OCI-LY3 (cell line): Measurements from ENCODE around the gene NAV2.

ENCODE experiments used
- H2AFZ ChIP-seq: fragments of 200-600, 300-600 bp; shearing (Covaris generic); 2 replicates; pipeline ENCODE4 v1.6.0; 2014; ENCODE audit warnings: antibody characterized with exemption, low read depth, low read length
- H3K27ac ChIP-seq: fragments of 200-600, 300-600 bp; sonication (generic); 2 replicates; pipeline ENCODE4 v1.5.1; 2014; ENCODE audit warnings: mild to moderate bottlenecking, low read length, moderate library complexity, mixed read lengths
- H3K27me3 ChIP-seq: fragments of 200-600, 300-600 bp; sonication (generic); 2 replicates; pipeline ENCODE4 v1.6.1; 2014; ENCODE audit warnings: low read depth, low read length, mixed read lengths
- H3K36me3 ChIP-seq: fragments of 200-600, 300-600 bp; sonication (generic); replicated peaks from 2 replicates; pipeline ENCODE3; 2014; ENCODE audit warnings: low read depth, low read length, mixed read lengths
- H3K4me1 ChIP-seq: fragments of 300-600, 200-600 bp; sonication (generic); 2 replicates; pipeline ENCODE4 v1.6.1; 2014; ENCODE audit warnings: low read length, mixed read lengths
- H3K4me2 ChIP-seq: fragments of 200-600, 300-600 bp; sonication (generic); 2 replicates; pipeline ENCODE4 v1.6.1; 2014; ENCODE audit warnings: low read length, mixed read lengths
- H3K4me3 ChIP-seq: fragments of 300-600, 200-600 bp; sonication (generic); 2 replicates; pipeline ENCODE4 v1.5.1; 2014; ENCODE audit warnings: antibody characterized with exemption, mild to moderate bottlenecking, low read length, moderate library complexity
- H3K79me2 ChIP-seq: fragments of 300-600, 200-600 bp; shearing (Covaris generic); 2 replicates; pipeline ENCODE4 v1.6.1; 2014; ENCODE audit warnings: mild to moderate bottlenecking, low read length, mixed read lengths
- H3K9ac ChIP-seq: fragments of 300-600, 200-600 bp; shearing (Covaris generic); 2 replicates; pipeline ENCODE4 v1.6.0; 2014; ENCODE audit warnings: mild to moderate bottlenecking, low read length, moderate library complexity
- H3K9me3 ChIP-seq: fragments of 200-600, 300-600 bp; shearing (Covaris generic); 2 replicates; pipeline ENCODE4 v1.6.1; 2014; ENCODE audit warnings: low read length, mixed read lengths; ENCODE audit not compliant: insufficient read depth
- H4K20me1 ChIP-seq: fragments of 200-600, 300-600 bp; sonication (generic); 2 replicates; pipeline ENCODE4 v1.6.1; 2016; ENCODE audit warnings: low read length, mixed read lengths; ENCODE audit not compliant: insufficient read depth
- EZH2phosphoT487 ChIP-seq: fragments of 200-600 bp; shearing (Covaris generic); IDR thresholded peaks from 2 replicates; pipeline ENCODE4 v1.6.1; 2018; ENCODE audit warnings: antibody characterized with exemption, mixed run types, low read depth
- TF ChIP-seq, protein P1 (sequence below): fragments of 200-600, 300-600 bp; sonication (generic); IDR thresholded peaks from 2 replicates; pipeline ENCODE4 v1.5.1; 2014; ENCODE audit warnings: antibody characterized with exemption, low read length, low read depth

NAV2 gene

DNA sequence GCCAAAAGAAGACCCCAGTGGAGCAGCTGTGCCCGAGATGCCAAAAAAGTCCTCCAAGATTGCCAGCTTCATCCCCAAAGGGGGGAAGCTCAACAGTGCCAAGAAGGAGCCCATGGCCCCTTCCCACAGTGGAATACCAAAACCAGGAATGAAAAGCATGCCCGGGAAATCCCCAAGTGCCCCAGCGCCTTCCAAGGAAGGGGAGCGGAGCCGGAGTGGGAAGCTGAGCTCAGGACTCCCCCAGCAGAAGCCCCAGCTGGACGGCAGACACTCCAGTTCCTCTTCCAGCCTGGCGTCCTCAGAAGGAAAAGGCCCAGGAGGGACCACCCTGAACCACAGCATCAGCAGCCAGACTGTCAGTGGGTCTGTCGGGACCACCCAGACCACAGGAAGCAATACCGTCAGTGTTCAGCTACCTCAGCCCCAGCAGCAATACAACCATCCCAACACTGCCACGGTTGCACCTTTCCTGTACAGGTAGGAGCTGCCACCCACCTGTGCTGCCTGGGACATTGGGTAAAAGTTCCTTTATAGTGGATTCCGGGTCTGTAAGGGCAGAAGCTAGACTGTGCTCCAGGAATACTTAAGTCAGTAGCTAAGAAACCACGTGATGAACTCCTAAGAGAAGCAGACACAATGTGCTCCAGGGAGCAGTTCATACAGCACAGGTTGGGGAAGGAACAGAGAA, 221.3 kb downstream of the NAV2 start:
- H3K36me3 ChIP-seq: no peaks in the 10 kb centered on the region
- no peak overlapping the region for H3K27ac ChIP-seq
- H4K20me1 ChIP-seq: no peaks in the 10 kb centered on the region; the same call in 1 of the 2 replicates
- TF ChIP-seq EZH2phosphoT487: no peak
- TF ChIP-seq, protein P1, sequence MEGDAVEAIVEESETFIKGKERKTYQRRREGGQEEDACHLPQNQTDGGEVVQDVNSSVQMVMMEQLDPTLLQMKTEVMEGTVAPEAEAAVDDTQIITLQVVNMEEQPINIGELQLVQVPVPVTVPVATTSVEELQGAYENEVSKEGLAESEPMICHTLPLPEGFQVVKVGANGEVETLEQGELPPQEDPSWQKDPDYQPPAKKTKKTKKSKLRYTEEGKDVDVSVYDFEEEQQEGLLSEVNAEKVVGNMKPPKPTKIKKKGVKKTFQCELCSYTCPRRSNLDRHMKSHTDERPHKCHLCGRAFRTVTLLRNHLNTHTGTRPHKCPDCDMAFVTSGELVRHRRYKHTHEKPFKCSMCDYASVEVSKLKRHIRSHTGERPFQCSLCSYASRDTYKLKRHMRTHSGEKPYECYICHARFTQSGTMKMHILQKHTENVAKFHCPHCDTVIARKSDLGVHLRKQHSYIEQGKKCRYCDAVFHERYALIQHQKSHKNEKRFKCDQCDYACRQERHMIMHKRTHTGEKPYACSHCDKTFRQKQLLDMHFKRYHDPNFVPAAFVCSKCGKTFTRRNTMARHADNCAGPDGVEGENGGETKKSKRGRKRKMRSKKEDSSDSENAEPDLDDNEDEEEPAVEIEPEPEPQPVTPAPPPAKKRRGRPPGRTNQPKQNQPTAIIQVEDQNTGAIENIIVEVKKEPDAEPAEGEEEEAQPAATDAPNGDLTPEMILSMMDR: no peak
- no peak overlapping the region for H3K4me3 ChIP-seq
- no peak overlapping the region for H3K9ac ChIP-seq
- no peaks in the 10 kb centered on the region for H3K79me2 ChIP-seq
- no peak overlapping the region for H2AFZ ChIP-seq
- H3K4me1 ChIP-seq: peaks cover 6% of the 10 kb centered on the region
- peaks cover 55% of the 10 kb centered on the region for H3K27me3 ChIP-seq
- H3K9me3 ChIP-seq: no peaks in the 10 kb centered on the region
- H3K4me2 ChIP-seq: no peak overlapping the region

DNA sequence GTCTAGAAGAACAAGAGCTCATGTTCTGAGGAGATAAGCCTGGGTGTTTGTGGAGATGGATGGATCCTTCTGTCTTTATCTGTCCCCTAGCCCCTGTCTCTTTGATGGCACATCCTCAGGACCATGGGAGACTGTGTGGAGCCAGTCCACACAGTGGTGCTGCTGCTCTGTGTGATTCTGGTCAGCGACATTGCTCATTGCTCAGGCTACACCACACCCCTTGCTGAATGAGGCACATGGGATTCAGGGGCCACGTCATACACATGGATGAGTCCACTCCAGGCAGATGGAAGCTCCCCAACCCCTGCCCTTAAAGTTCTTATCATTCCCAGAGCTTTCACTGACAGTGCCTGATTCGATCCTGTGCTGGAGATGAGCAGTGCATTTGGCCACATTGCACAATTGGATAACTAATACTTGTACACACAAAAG, 222.2 kb downstream of the NAV2 start:
- no peaks in the 10 kb centered on the region; the same call in 1 of the 2 replicates for H4K20me1 ChIP-seq
- H3K4me2 ChIP-seq: no peak overlapping the region
- no peak overlapping the region for H3K4me3 ChIP-seq
- no peak overlapping the region for H2AFZ ChIP-seq
- no peaks in the 10 kb centered on the region for H3K9me3 ChIP-seq
- H3K79me2 ChIP-seq: no peaks in the 10 kb centered on the region
- TF ChIP-seq, protein P1: no peak
- no peak for TF ChIP-seq EZH2phosphoT487
- H3K4me1 ChIP-seq: peaks cover 13% of the 10 kb centered on the region
- no peak overlapping the region for H3K27ac ChIP-seq
- H3K36me3 ChIP-seq: no peaks in the 10 kb centered on the region
- peaks cover 46% of the 10 kb centered on the region for H3K27me3 ChIP-seq
- no peak overlapping the region for H3K9ac ChIP-seq

DNA sequence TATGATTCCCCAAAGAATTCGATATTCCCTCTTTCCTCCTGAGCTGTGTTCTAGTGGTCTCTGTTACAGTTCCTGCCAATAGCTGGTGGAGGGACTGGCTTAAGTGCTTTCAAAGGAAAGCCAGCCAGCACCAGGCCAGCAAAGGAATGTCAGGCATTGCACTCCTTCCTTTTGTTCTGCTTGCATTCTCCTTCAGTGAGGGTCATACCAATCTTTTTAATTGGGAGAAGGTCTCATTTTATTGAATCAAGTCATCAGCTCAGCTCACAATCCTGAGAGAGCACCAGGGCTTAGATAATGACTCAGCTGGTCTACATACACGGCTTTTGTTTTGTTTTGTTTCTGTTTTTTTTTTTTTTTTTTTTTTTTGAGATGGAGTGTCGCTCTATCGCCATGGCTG, 222.9 kb downstream of the NAV2 start:
- no peak overlapping the region for H3K9ac ChIP-seq
- H3K79me2 ChIP-seq: no peaks in the 10 kb centered on the region
- H3K36me3 ChIP-seq: no peaks in the 10 kb centered on the region
- H3K4me1 ChIP-seq: peaks cover 13% of the 10 kb centered on the region
- no peak overlapping the region for H3K4me2 ChIP-seq
- no peaks in the 10 kb centered on the region for H3K9me3 ChIP-seq
- no peaks in the 10 kb centered on the region for H4K20me1 ChIP-seq
- TF ChIP-seq, protein P1: no peak
- no peak for TF ChIP-seq EZH2phosphoT487
- peaks cover 47% of the 10 kb centered on the region for H3K27me3 ChIP-seq
- no peak overlapping the region for H3K4me3 ChIP-seq
- no peak overlapping the region for H3K27ac ChIP-seq
- no peak overlapping the region for H2AFZ ChIP-seq

DNA sequence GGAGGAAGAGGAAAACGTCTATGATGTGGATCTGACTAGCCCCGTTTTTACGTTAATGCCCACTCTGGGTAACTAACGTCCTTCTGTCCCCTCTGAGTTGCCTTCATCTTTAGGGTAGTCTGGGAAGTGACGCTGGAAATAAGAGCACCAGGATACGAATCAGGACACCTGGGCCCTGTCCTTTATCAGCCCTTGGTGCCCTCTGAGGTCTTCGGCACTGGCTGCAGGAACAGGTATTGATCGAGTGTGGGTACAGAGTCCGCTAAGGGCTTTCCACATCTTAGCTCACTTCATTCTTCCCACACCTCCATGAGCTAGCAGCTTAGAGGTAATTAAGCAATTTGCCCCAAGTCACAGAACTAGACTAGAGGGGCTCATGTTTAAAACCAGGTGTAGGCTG, 223.8 kb downstream of the NAV2 start:
- H3K9me3 ChIP-seq: no peaks in the 10 kb centered on the region
- no peaks in the 10 kb centered on the region for H4K20me1 ChIP-seq
- no peaks in the 10 kb centered on the region for H3K36me3 ChIP-seq
- H3K4me3 ChIP-seq: no peak overlapping the region
- H3K9ac ChIP-seq: no peak overlapping the region
- no peak overlapping the region for H3K4me2 ChIP-seq
- H3K4me1 ChIP-seq: peaks cover 14% of the 10 kb centered on the region
- H2AFZ ChIP-seq: no peak overlapping the region
- H3K27me3 ChIP-seq: peaks cover 48% of the 10 kb centered on the region
- no peaks in the 10 kb centered on the region for H3K79me2 ChIP-seq
- no peak overlapping the region for H3K27ac ChIP-seq
- TF ChIP-seq, protein P1: no peak
- TF ChIP-seq EZH2phosphoT487: no peak
